ENCODE data around the gene PCNX3. TPM values are rescaled to one million over a fixed set of nuclear protein-coding genes. Genes with fewer than 3 reads are reported as not detected.

The PCNX3 gene
- total and polyA plus RNA-seq, 2 of the 4 experiments (the other 2 are of a cell fraction), result 5.6 to 33.2 TPM

DNA sequence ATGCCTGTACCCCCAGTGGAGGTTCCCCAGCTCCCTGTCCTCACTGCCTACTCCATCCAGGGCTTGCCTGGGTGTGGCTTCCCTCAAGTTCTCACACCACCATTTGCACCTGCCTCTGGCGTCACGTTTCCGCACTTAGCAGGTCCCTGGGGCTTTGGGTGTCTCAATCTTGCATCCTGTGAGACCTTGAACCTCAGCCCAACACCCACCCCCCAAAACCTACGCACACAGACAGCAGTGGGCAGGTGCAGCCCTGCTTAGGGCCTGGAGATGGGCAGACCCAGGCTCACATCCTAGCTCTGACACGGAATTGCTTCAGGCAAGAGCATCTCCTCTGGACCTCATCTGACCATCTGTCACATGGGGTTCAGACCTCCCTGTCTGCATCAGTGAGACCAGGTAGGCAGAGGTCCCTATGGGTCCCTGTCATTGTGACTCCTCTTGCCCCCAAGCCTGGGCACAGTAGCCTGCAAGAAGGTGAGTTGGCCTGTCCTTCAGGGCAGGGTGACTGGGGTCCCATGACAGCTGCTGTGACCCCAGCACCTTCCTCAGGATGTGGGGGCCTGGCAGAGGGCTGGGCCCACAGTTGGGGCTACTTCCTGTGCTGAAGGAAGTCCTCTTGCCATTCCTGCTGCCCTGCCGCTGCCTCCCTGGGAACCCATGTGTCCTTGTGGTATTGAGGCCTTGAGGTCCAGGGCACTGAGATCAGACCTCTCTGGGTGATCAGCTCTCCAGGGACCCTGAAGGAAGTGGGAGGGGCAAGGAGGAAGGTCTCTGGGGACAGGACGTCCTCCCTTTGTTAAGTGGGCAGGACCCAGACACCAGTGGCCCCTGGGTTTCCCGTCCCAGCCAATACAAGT, 24.3 kb downstream of the PCNX3 start:
- WGBS, 2 experiments (ENCODE audit: extremely low coverage in 2 of 2, insufficient read length in 1 of 2), result 100% methylated on average over 5 of the region's 8 CpGs; no CpG with 5 or more reads in 1 of the 2 experiments
- peaks cover 27% of the 10 kb centered on the region for H3K36me3 ChIP-seq (ENCODE audit: control insufficient read depth, insufficient read depth, low read length)
- no peaks in the 10 kb centered on the region for H3K27me3 ChIP-seq (ENCODE audit: control insufficient read depth, insufficient read depth, low read length)
- peak overlapping the region; percentile 26; the same call in 1 of the 2 replicates for H3K4ac ChIP-seq (ENCODE audit: low read depth, low read length)
- no peak overlapping the region for H2BK5ac ChIP-seq (ENCODE audit: low read depth, low read length, poor library complexity, severe bottlenecking)
- no peak overlapping the region for H3K14ac ChIP-seq (replicated peaks; ENCODE audit: low read depth, low read length)
- dilution Hi-C loops (cut with HindIII; ENCODE audit: low sequenced_read_pairs, unreplicated experiment) (no loop called here), in situ Hi-C loops (cut with MboI; ENCODE audit: low sequenced_read_pairs) (no loop called here), intact Hi-C loops (cut with micrococcal nuclease) (no loop called here)
- H4K8ac ChIP-seq (ENCODE audit: low read depth in 2 of 2, low read length in 2 of 2), result no peak overlapping the region
- no peaks in the 10 kb centered on the region for H3K9me3 ChIP-seq (ENCODE audit: control insufficient read depth, insufficient read depth, low read length)
- H4K20me1 ChIP-seq (ENCODE audit: insufficient read depth, low read length), result peaks cover 26% of the 10 kb centered on the region; the same call in 1 of the 2 replicates
- peak overlapping the region; percentile 65 for H2AFZ ChIP-seq (replicated peaks; ENCODE audit: low read length, poor library complexity)
- DNase-seq, result no peak
- H2BK15ac ChIP-seq (ENCODE audit: low read depth, low read length), result no peak overlapping the region
- no peak overlapping the region for H2BK20ac ChIP-seq (ENCODE audit: low read depth, low read length)
- peaks cover 10% of the 10 kb centered on the region for H3K9me1 ChIP-seq (ENCODE audit: insufficient read depth, low read length)
- H4K5ac ChIP-seq (ENCODE audit: low read depth, low read length), result no peak overlapping the region
- H4K91ac ChIP-seq (ENCODE audit: insufficient read depth, low read depth, low read length), result no peak overlapping the region
- H2AK5ac ChIP-seq (ENCODE audit: low read depth, low read length), result 0 out of 2 replicates have a peak overlapping the region, but pooled peaks have one; percentile 8
- POLR2A ChIA-PET (ENCODE audit: unreplicated experiment), result no interaction called here
- H3K9ac ChIP-seq (ENCODE audit: low read depth, low read length), result no peak overlapping the region
- ATAC-seq (ENCODE audit: low read depth), result no peak
- H3K18ac ChIP-seq (ENCODE audit: low read depth, low read length), result no peak overlapping the region
- H2AK9ac ChIP-seq (replicated peaks; ENCODE audit: low read depth, low read length, poor library complexity), result peak overlapping the region; percentile 19
- peaks cover 16 to 51% of the 10 kb centered on the region in 2 experiments for H3K79me1 ChIP-seq (ENCODE audit: low read depth in 1 of 2, low read length in 2 of 2)
- TF ChIP-seq NFE2L2 (IDR thresholded peaks at IDR 0.05; ENCODE audit: low read depth, low read length) (no peak), CEBPB (IDR thresholded peaks at IDR 0.05; ENCODE audit: low read depth, low read length) (no peak)
- no peak overlapping the region for H3K4me3 ChIP-seq (ENCODE audit: insufficient read depth, low read depth, low read length)
- H3K4me2 ChIP-seq (ENCODE audit: low read depth, low read length), result no peak overlapping the region
- CTCF ChIA-PET, result no interaction called here
- H2BK120ac ChIP-seq (ENCODE audit: low read depth, low read length), result no peak overlapping the region
- no TSS peak for BruUV-seq (replicated peaks)
- H3K23ac ChIP-seq (ENCODE audit: low read depth, low read length), result no peak overlapping the region
- peaks cover 11% of the 10 kb centered on the region for H3K4me1 ChIP-seq (ENCODE audit: control insufficient read depth, insufficient read depth, low read length)
- H3K27ac ChIP-seq (ENCODE audit: insufficient read depth, low read length), result no peak overlapping the region
- H3K56ac ChIP-seq (ENCODE audit: extremely low read depth, insufficient read depth, low read length), result no peak overlapping the region
